ENCODE data around the gene SLC19A1. TPM values are rescaled to one million over a fixed set of nuclear protein-coding genes. Genes with fewer than 3 reads are reported as not detected.

The SLC19A1 gene
- total RNA-seq, 2 experiments from 2014 or later: 53.2 to 60.2 TPM

- peaks cover 16% of the 10 kb centered on the region for H3K27me3 Mint-ChIP-seq
- no peaks in the 10 kb centered on the region for H3K9me3 Mint-ChIP-seq (ENCODE audit: low read depth)
- no peaks in the 10 kb centered on the region for H3K4me1 Mint-ChIP-seq
- no peak overlapping the region for H3K27ac Mint-ChIP-seq
- no peak for DNase-seq
- CTCF ChIA-PET: interaction anchor here (2.9 kb wide), 1 partner anchor 14 kb away, joined by 10 read pairs; no protein-coding TSS in a partner anchor
- H3K36me3 Mint-ChIP-seq: no peaks in the 10 kb centered on the region
- H3K4me3 Mint-ChIP-seq: no peak overlapping the region
- no peak for ATAC-seq
These were observed 77.9 kb downstream of the SLC19A1 start for GRCh38 chr21:45464309-45464708.

GRCh38 chr21:45463871-45464270, 78.4 kb downstream of the SLC19A1 start:
- Mint-ChIP-seq H3K9me3 (ENCODE audit: low read depth) (no peaks in the 10 kb centered on the region), H3K27ac (no peak overlapping the region), H3K4me3 (no peak overlapping the region), H3K36me3 (no peaks in the 10 kb centered on the region), H3K27me3 (peaks cover 16% of the 10 kb centered on the region), H3K4me1 (no peaks in the 10 kb centered on the region)
- CTCF ChIA-PET: interaction anchor here (2.9 kb wide), 1 partner anchor 14 kb away, joined by 10 read pairs; no protein-coding TSS in a partner anchor
- ATAC-seq: no peak
- no peak for DNase-seq

- Mint-ChIP-seq H3K9me3 (ENCODE audit: low read depth) (no peaks in the 10 kb centered on the region), H3K27ac (no peak overlapping the region), H3K4me1 (no peaks in the 10 kb centered on the region), H3K27me3 (peaks cover 16% of the 10 kb centered on the region), H3K36me3 (no peaks in the 10 kb centered on the region), H3K4me3 (no peak overlapping the region)
- ATAC-seq (no peak), DNase-seq (no peak)
- CTCF ChIA-PET: interaction anchor here (1.0 to 2.9 kb wide), 2 partner anchors 16 to 324 kb away, joined by 5 to 10 read pairs; no protein-coding TSS in a partner anchor
These were observed 80.4 kb downstream of the SLC19A1 start for GRCh38 chr21:45461806-45462341.

- Mint-ChIP-seq H3K27ac (no peak overlapping the region), H3K36me3 (no peaks in the 10 kb centered on the region), H3K27me3 (peaks cover 16% of the 10 kb centered on the region), H3K9me3 (ENCODE audit: low read depth) (no peaks in the 10 kb centered on the region), H3K4me3 (no peak overlapping the region), H3K4me1 (no peaks in the 10 kb centered on the region)
- CTCF ChIA-PET: no interaction called here
- DNase-seq: no peak
- no peak for ATAC-seq
These were observed 80.9 kb downstream of the SLC19A1 start for GRCh38 chr21:45461369-45461750.

- CTCF ChIA-PET: interaction anchor here (0.9 kb wide), 1 partner anchor 320 kb away, joined by 4 read pairs; no protein-coding TSS in a partner anchor
- DNase-seq (no peak), ATAC-seq (no peak)
- Mint-ChIP-seq H3K9me3 (ENCODE audit: low read depth) (no peaks in the 10 kb centered on the region), H3K4me1 (no peaks in the 10 kb centered on the region), H3K36me3 (no peaks in the 10 kb centered on the region), H3K4me3 (no peak overlapping the region), H3K27me3 (peaks cover 16% of the 10 kb centered on the region), H3K27ac (no peak overlapping the region)
These were observed 81.5 kb downstream of the SLC19A1 start for GRCh38 chr21:45460611-45461368.

GRCh38 chr21:45460011-45460565, 82.2 kb downstream of the SLC19A1 start:
- Mint-ChIP-seq H3K27ac (no peak overlapping the region), H3K4me3 (no peak overlapping the region), H3K4me1 (no peaks in the 10 kb centered on the region), H3K9me3 (ENCODE audit: low read depth) (no peaks in the 10 kb centered on the region), H3K36me3 (no peaks in the 10 kb centered on the region), H3K27me3 (peaks cover 14% of the 10 kb centered on the region)
- ATAC-seq: no peak
- no peak for DNase-seq
- CTCF ChIA-PET: interaction anchor here (0.9 kb wide), 1 partner anchor 320 kb away, joined by 4 read pairs; no protein-coding TSS in a partner anchor

- Mint-ChIP-seq H3K27me3 (peaks cover 14% of the 10 kb centered on the region), H3K27ac (no peak overlapping the region), H3K36me3 (no peaks in the 10 kb centered on the region), H3K9me3 (ENCODE audit: low read depth) (no peaks in the 10 kb centered on the region), H3K4me1 (no peaks in the 10 kb centered on the region), H3K4me3 (no peak overlapping the region)
- DNase-seq: no peak
- no peak for ATAC-seq
- CTCF ChIA-PET: no interaction called here
These were observed 82.8 kb downstream of the SLC19A1 start for GRCh38 chr21:45459171-45460010.

- Mint-ChIP-seq H3K4me1 (no peaks in the 10 kb centered on the region), H3K9me3 (ENCODE audit: low read depth) (no peaks in the 10 kb centered on the region), H3K4me3 (no peak overlapping the region), H3K27ac (no peak overlapping the region), H3K36me3 (no peaks in the 10 kb centered on the region), H3K27me3 (peaks cover 12% of the 10 kb centered on the region)
- CTCF ChIA-PET: no interaction called here
- DNase-seq (no peak), ATAC-seq (no peak)
These were observed 83.7 kb downstream of the SLC19A1 start for GRCh38 chr21:45458281-45459170.

- no peaks in the 10 kb centered on the region for H3K4me1 Mint-ChIP-seq
- no peaks in the 10 kb centered on the region for H3K36me3 Mint-ChIP-seq
- H3K4me3 Mint-ChIP-seq: no peak overlapping the region
- peaks cover 5% of the 10 kb centered on the region for H3K9me3 Mint-ChIP-seq (ENCODE audit: low read depth)
- CTCF ChIA-PET: no interaction called here
- no peak for ATAC-seq
- H3K27ac Mint-ChIP-seq: no peak overlapping the region
- DNase-seq: no peak
- H3K27me3 Mint-ChIP-seq: peaks cover 8% of the 10 kb centered on the region
These were observed 84.4 kb downstream of the SLC19A1 start for GRCh38 chr21:45457832-45458172.

GRCh38 chr21:45457161-45457831, 84.9 kb downstream of the SLC19A1 start:
- Mint-ChIP-seq H3K36me3 (no peaks in the 10 kb centered on the region), H3K9me3 (ENCODE audit: low read depth) (peaks cover 10% of the 10 kb centered on the region), H3K27me3 (peaks cover 3% of the 10 kb centered on the region), H3K27ac (no peak overlapping the region), H3K4me1 (no peaks in the 10 kb centered on the region), H3K4me3 (no peak overlapping the region)
- no peak for DNase-seq
- ATAC-seq: no peak
- CTCF ChIA-PET: no interaction called here

- Mint-ChIP-seq H3K36me3 (no peaks in the 10 kb centered on the region), H3K4me3 (no peak overlapping the region), H3K4me1 (no peaks in the 10 kb centered on the region), H3K27me3 (no peaks in the 10 kb centered on the region), H3K9me3 (ENCODE audit: low read depth) (peaks cover 10% of the 10 kb centered on the region), H3K27ac (no peak overlapping the region)
- no peak for DNase-seq
- ATAC-seq: no peak
- CTCF ChIA-PET: no interaction called here
These were observed 85.6 kb downstream of the SLC19A1 start for GRCh38 chr21:45456584-45457160.
